Nephron (organoid): ENCODE measurements around the gene ANKRD39.

ENCODE experiments used
- H3K27ac Mint-ChIP-seq, 3 experiments: 2 replicates each; pipeline ENCODE4 v1.8.0; 2020; ENCODE audit warnings: mixed read lengths in 3 of 3, mild to moderate bottlenecking in 2 of 3, moderate library complexity in 1 of 3
- H3K27me3 Mint-ChIP-seq: 2 replicates; pipeline ENCODE4 v1.8.0; 2021; ENCODE audit warnings: low read depth, mild to moderate bottlenecking, moderate library complexity, mixed read lengths
- H3K36me3 Mint-ChIP-seq: 2 replicates; pipeline ENCODE4 v1.8.0; 2020; ENCODE audit warnings: low read depth, mixed read lengths
- H3K4me1 Mint-ChIP-seq: 2 replicates; pipeline ENCODE4 v1.8.0; 2020; ENCODE audit warnings: mixed read lengths
- H3K4me3 Mint-ChIP-seq, 3 experiments: 2 replicates each; pipeline ENCODE4 v1.8.0; 2020; ENCODE audit warnings: mild to moderate bottlenecking in 3 of 3, mixed read lengths in 3 of 3, moderate library complexity in 2 of 3
- H3K9me3 Mint-ChIP-seq: 2 replicates; pipeline ENCODE4 v1.8.0; 2020; ENCODE audit warnings: mixed read lengths
- CTCF ChIP-seq, 3 experiments: fragments of 200-600 bp; sonication (generic); IDR thresholded peaks; one replicate each; pipeline ENCODE4 v1.5.0; 2021; ENCODE audit warnings: antibody characterized with exemption in 3 of 3; ENCODE audit not compliant: unreplicated experiment in 3 of 3

ANKRD39 gene

DNA sequence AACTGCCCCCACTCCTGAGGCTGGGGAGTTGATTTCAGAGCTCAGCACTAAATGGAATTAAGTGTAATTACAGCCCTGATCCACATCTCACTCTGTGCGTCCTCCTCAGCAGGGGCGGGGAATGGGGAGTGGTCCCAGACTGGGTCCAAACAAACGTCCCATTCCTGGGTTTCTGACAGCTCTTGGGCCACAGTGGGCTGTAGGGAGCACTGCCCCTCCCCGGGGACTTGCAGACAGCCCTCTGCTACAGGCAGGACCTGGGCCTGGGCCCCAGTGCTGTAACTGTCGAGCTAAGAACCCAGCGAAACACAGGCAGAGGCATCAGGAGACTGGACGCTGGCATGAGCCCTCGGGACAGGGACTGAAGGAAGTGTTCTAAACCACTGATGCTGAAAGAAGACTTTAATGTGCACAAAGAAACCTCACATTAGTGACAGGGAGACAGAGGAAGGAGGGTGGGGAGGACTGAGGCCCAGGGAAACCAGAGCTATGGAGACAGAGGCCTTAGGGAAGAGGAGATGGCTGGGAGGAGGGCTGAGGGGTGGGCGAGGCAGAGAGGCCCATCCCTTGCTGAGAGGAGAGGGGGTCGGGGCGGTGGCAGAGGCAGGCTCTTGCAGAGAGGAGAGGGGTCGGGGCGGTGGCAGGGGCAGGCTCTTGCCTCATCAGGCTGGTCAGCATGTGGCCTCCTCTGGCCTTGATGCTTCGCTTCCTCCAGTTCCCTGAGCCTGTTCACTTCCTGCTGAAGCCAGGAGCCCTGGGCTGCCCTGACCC, 17.9 kb upstream of the ANKRD39 start:
- Mint-ChIP-seq H3K4me3 (peak overlapping the region in 2 of 3 experiments; percentile 26 to 68), H3K4me1 (peaks cover 56% of the 10 kb centered on the region), H3K36me3 (no peaks in the 10 kb centered on the region), H3K27ac (peak overlapping the region; percentile 79 to 94 (median 80)), H3K9me3 (no peaks in the 10 kb centered on the region), H3K27me3 (peaks cover 4% of the 10 kb centered on the region)
- peak in 2 of 3 experiments; percentile 15 to 26 for TF ChIP-seq CTCF (IDR thresholded peaks at IDR 0.05; ENCODE audit: unreplicated experiment in 3 of 3)

GRCh38 chr2:96874198-96874831, 16.5 kb upstream of the ANKRD39 start:
- Mint-ChIP-seq H3K27me3 (peaks cover 4% of the 10 kb centered on the region), H3K9me3 (no peaks in the 10 kb centered on the region), H3K36me3 (no peaks in the 10 kb centered on the region), H3K27ac (peak overlapping the region; percentile 37 to 83 (median 74)), H3K4me1 (peaks cover 52% of the 10 kb centered on the region), H3K4me3 (peak overlapping the region in 2 of 3 experiments; percentile 36 to 39)
- TF ChIP-seq CTCF (IDR thresholded peaks at IDR 0.05; ENCODE audit: unreplicated experiment in 3 of 3) = no peak

DNA sequence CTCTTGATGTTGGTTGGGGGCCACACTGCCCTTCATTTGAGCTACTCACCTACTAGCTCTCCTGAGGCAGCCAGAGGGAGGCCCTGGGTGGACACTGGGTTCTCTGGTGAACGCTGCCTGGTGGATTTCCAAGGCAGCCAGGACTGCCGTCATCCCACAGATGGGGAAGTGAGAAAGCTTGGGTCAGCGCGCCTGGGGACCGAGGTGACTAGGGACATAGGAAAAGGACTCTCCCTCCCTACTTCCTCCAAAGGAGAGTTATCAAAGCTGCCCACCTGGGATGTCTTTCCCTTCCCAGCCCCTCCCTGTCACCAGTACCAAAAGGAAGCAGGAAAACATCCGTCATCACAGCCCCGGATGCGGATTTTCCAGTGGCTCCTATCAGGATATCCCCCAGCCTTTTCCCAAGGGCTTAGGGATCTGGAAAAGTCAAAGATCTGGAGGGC, 15.9 kb upstream of the ANKRD39 start:
- Mint-ChIP-seq H3K4me3 (no peak overlapping the region), H3K9me3 (no peaks in the 10 kb centered on the region), H3K4me1 (peaks cover 47% of the 10 kb centered on the region), H3K27me3 (peaks cover 4% of the 10 kb centered on the region), H3K27ac (peak overlapping the region in 2 of 3 experiments; percentile 74 to 83), H3K36me3 (no peaks in the 10 kb centered on the region)
- TF ChIP-seq CTCF (IDR thresholded peaks at IDR 0.05; ENCODE audit: unreplicated experiment in 3 of 3) = no peak

- Mint-ChIP-seq H3K27ac (peak overlapping the region; percentile 62 to 83 (median 74)), H3K36me3 (no peaks in the 10 kb centered on the region), H3K4me3 (peak overlapping the region; percentile 59 to 81 (median 74)), H3K9me3 (no peaks in the 10 kb centered on the region), H3K4me1 (peaks cover 40% of the 10 kb centered on the region), H3K27me3 (peaks cover 4% of the 10 kb centered on the region)
- TF ChIP-seq CTCF (IDR thresholded peaks at IDR 0.05; ENCODE audit: unreplicated experiment in 3 of 3) = no peak
Measured at GRCh38 chr2:96872591-96873349, 15.0 kb upstream of the ANKRD39 start.

DNA sequence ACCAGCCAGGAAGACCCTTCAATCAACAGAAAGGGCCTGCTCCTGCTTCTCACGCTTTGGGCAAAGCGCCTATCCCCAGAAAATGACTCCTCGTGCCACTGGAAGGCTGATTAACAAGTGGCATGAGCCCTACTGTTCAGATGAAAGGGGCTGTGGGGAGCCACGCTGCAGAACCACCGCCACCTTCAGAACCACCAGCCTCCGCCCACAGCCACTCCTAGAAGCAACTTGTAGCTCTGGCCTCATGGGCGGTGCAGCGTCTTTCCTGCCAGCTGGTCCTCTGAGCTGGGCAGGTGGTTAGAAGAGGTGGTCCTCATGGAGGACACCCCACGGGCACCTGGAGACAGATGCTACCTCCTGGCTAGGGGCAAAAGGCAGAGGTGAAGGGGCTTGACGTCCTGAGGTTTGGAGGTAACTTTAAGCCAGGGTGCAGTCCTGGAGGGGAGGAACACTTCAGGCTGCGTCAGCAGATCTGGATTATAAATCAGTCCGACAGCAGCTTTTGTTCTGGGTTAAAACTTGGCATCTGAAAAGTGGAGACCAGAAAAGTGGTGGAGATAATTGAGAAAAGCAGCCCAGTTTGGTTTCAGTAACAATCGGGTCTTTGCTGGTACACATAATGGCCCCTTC, 12.9 kb upstream of the ANKRD39 start:
- H3K27ac Mint-ChIP-seq = peak overlapping the region; percentile 94 to 95 (median 94)
- H3K4me1 Mint-ChIP-seq = peaks cover 37% of the 10 kb centered on the region
- peaks cover 4% of the 10 kb centered on the region for H3K27me3 Mint-ChIP-seq
- peak overlapping the region; percentile 86 to 94 (median 88) for H3K4me3 Mint-ChIP-seq
- peaks cover 6% of the 10 kb centered on the region for H3K36me3 Mint-ChIP-seq
- no peaks in the 10 kb centered on the region for H3K9me3 Mint-ChIP-seq
- no peak for TF ChIP-seq CTCF (IDR thresholded peaks at IDR 0.05; ENCODE audit: unreplicated experiment in 3 of 3)
